HG02610 (cell line): ENCODE measurements around the gene DLG2.
"Not testable (repeated sequence)": the region's sequence is repeated elsewhere in the genome, so short reads cannot be mapped to it uniquely, and the experiment has no call there.

ENCODE experiments used
- ATAC-seq: cut with Tn5 transposase; IDR thresholded peaks from one replicate; pipeline ENCODE4 v1.9.1; 2021; ENCODE audit warnings: mild to moderate bottlenecking, moderate library complexity; ENCODE audit not compliant: unreplicated experiment

DLG2 gene

DNA sequence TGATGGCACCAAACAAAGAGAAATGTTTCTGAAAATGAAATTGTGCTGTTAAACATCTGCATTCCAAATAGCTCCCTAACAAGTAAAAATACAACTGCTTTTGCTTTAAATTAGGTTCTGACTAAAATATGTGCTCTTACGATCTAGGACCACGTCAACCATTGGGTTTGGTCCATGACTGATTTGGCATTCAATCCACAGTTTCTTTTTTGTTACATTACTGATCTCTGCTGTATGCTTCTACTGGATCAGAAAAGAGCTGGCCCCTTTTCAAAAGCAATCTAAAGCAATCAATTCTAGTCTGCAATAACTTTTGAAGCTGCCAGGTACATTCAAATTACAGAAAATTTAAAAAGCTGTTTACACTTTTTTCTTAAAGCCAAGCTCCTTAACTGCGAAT lies 1293.9 kb downstream of the DLG2 start:
- ATAC-seq, result no peak

DNA sequence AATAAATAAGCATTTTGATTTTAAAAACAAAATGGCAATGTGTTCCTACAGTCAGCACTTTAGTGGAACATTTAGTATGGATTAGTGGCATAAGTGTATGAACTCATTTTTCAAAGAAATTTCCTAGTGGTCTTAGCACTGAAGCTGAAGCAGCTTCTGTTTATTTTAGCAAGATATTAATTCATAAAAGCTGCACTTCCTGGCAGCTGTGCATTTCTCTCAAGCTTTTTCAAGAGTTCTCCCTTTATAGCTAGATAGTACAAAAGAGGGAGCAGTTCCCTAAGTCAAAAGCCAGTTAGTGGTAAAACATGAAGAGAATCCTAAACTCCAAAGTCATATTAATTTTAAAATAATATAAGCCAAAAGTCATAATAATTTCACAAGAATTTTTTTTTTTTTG lies 1304.9 kb downstream of the DLG2 start:
- ATAC-seq, result no peak

DNA sequence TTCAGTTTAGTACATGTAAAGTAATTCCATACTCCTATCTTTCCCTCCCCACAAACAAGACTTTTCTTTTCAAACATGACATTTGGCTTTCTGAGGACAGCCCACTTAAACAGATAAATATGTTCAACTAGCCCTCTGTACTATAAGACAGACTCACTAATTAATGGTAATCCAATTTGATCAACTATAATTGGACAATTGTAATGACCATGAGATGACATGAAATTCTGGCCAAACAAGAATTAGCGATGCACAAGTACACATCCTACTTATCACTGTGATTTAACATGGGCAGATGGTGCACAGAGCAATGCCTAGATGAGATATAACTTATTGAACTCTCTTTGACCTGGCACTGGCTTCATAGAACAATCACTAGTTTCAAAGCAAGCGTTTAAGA lies 1307.3 kb downstream of the DLG2 start:
- no peak for ATAC-seq

DNA sequence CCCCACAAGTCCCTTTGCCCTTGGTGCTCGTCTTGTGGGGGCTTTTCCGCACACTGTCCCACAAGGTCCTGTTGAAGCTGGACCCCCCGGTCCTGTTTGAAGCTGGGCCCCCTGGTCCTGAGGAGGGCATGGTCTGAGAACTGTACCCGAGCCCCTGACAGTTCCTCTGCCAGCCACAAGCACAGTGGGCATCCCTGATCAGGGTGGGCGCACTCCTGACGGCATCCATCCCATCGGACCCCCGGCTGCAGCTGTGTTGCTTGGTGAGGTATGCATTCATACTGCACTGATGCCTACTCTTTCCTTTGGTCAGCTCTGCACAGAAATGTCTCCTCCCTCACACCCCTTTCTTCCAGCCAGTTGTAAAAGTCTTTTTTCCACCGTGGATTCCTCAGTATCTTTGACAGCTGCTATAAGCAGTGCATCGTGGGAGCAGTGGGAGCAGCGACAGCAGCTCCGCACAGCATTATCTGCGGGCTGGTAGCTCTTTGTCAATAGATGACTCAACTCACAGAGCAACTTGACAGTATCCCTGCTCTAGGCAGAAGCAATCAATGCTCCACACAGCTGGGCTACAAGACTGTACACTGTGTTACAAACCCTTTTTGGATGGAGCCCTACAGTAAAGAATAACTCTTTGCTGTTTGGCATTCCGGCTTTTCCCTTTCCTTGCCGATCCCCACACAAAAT lies 1310.1 kb downstream of the DLG2 start:
- no peak for ATAC-seq

DNA sequence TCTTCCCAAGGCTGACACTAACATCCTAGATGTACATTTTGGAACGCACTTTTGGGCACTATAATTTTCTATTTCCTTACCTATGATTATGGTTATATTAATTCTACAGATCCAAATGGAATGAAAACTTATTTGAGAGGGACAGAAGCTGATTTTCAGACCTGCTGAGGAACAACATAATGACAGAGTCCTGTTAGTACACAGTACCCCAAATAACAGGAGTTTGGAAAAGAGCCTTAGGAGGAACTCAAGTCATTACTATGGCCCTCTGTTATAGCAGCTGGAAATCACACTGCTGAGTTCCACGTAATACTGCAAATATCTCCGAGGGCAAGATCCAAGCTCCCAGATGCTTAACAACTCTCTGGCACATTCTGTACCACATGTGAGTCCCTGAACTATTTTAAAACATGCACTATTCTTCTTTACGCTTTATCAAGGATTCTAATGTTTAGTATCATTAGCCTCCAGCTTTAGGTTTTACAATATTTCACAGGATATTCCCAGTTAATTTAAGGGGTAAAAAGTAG lies 1313.2 kb downstream of the DLG2 start:
- no peak for ATAC-seq

DNA sequence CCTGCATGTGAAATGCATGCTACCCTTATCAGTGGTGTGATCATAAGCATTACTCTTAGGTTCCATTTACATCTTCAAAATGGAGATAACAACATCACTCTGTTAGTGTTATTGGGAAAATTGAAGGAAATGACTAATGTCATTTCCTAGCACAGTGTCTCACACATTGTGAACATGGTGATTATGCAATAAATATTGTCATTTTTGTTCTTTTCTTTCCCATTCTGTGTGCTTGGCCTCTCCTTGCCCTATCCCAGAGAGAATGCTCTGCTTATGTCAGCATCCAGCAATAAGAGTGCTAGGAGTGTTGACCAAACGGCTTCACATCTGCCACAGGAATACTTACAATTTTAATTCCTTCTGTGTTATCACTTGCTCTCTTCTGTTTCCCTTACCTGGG lies 1316.9 kb downstream of the DLG2 start:
- ATAC-seq, result no peak

DNA sequence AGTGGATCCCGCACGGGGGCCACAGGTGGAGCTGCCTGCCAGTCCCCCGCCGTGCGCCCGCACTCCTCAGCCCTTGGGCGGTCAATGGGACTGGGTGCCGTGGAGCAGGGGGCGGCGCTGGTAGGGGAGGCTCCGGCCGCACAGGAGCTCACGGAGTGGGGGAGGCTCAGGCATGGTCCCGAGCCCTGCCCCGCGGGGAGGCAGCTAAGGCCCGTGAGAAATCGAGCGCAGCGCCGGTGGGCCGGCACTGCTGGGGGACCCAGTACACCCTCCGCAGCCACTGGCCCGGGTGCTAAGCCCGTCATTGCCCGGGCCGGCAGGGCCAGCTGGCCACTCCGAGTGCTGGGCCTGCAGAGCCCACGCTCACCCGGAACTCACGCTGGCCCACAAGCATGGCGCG lies 1318.7 kb downstream of the DLG2 start:
- not testable (repeated sequence) for ATAC-seq

DNA sequence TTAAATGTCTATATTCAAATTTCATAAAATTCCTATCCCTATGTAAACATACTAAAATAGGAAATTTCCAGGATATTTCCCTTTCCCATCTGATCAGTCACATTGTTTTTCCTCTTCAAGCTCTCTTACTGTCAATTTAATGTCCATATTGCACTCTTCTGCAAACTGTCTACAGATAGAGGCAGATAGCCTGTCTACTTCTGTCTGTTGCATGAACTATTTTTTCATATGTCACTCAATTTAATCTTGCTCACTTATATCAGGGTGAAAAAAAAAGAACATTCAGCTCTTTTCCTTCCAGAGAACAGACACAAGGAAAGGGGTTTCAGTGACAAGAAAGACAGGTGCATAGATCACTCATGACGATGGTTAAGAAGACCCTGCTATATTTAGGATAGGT lies 1327.1 kb downstream of the DLG2 start:
- no peak for ATAC-seq

DNA sequence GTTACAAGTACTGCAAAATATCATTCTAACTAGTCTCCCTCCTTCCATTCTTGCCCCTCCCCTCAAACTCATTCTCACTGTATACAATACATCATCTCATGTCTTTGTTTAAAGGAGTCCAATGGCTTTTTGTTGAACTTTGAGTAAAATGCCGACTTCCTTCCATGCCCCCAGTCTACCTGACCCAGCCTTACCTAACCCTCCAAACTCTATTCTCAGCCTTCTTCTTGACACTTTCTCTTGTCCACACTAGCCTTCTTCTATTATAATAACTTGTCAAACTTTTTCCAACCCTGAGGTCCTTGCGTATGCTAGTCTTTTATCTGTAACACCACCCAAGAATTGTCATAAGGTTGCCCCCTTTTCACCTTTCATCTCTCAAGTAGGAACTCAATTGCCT lies 1329.6 kb downstream of the DLG2 start:
- no peak for ATAC-seq

DNA sequence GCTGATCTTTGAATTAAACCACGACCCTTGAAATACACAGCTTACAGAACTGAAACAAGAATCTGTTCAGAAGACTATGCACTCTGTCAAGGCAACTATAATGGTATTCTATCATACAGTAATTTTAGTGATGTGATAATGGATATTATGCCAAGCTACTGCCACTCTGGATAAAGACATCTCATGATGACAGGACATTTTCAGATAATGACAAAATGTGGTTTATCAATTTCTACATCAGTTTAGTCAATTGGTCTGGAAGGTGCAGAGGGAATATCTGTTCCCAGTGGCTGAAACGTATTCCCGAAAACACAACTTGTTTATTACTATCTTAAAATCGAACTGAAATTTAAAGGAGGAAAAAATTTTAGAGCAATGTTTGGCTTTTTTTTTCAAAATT lies 1331.3 kb downstream of the DLG2 start:
- no peak for ATAC-seq

DNA sequence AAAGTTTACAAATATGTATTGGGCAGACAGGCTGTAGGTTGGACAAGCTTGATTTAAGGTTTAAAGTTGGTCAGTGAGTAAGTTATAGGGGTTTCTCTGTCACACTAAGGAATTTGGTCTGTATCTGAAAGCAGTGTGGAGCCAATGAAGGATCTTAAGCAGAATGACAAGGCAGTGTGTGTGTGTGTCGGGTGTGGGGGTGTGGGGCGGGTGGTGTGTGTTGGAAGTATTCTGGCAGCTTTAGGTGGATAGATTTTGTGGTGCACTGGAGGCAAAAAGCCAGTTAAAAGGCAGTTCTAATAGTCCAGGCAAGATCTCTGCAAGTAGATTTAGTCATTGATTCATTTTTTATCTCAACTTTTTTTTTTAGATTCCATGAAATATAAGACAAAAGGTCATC lies 1334.2 kb downstream of the DLG2 start:
- ATAC-seq, result no peak

DNA sequence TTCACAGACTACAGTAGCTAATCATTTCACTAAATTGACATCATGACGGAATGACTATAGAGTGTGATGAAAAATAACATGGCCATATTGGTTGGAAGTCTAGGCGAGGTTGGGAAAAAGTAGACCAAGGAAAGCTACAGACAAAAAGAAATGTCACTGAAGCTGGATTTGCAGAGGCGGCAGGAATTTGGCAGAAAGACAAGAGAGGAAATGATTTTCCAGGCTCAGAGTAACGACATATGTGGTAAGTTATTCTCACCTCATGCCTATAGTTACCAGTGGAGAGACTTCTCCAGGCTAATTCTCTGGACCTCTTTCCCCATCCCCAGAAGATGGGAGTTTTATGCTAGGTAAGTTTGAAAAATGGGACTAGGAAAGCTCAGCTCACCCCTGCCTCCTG lies 1335.1 kb downstream of the DLG2 start:
- no peak for ATAC-seq

DNA sequence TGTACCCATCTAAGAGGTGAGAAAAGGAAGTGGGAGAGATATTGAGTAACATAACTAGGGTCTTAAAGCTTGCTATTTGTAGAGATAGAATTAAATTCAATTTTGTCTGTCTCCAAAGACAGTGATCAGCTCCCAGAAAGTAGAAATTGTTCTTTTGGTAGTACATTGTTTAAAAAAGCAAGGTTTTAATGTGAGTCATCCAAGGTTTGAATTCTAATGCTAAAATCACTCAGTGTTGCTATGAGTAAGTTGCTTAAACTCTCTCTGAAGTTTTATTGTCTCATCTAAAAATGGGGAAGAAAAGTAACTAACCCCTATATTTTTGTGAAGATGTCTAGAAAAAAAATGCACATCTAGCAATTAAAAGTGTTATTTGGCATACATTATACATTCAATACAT lies 1336.5 kb downstream of the DLG2 start:
- ATAC-seq, result no peak

DNA sequence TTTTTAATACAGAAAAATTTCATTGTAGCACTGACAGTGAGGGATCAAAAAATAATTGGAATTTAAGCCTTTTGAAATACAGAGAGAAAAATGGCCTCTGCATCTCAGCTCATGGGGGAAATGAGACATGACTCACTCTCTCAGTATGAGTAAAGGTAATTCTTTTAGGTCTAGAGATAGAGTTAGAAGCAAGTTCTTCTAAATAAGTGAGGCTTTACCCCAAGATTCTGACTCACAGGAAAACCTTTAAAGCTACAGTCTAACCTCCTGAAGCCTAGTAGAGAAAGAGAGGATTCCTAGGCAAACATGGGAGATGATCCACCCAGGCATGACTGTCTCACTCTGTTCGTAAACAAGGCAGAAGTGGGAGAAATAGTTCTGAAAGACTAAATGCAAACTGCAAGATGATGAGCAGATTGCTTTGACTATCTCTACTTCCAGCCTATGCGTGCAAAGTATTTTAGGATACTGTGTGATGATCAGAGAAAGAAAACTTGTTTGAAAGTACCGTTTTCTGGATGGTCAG lies 1337.7 kb downstream of the DLG2 start:
- ATAC-seq, result peak; percentile 99

DNA sequence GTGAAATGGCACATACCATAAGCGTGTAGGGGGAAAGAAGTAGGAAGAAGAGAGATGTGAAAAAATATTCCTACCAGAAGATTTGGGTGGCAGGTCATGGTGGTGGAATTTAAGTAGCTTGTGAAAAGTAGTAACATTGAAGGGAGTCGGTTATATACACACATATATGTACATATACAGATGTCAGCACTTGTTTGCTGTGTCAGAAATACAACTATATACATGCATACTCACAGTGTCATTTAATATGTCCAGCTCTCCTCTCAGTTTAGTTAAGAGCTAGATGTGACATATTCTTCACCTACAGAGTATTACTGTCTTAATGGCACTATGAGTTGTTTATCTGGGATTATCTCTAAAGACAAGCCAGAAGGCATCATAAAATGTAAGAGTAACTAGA lies 1353.6 kb downstream of the DLG2 start:
- no peak for ATAC-seq

DNA sequence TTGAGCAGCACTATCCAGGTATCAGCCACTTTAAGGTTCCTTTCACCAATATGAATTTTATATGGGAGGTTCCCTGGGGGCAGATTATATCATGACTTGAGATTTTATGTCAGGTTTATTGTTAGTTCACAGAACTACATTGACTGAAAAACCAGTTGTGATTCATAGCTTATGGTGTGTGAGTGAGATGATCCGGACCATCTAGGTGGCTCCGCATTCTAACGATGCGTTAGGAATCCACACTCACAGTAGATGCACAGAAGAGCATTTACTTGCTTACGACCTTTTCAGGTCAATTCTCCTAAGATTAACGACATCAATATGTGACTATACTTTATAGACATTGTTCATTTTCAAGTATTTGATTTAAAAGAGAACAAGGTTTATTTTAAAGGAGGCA lies 1356.7 kb downstream of the DLG2 start:
- no peak for ATAC-seq

DNA sequence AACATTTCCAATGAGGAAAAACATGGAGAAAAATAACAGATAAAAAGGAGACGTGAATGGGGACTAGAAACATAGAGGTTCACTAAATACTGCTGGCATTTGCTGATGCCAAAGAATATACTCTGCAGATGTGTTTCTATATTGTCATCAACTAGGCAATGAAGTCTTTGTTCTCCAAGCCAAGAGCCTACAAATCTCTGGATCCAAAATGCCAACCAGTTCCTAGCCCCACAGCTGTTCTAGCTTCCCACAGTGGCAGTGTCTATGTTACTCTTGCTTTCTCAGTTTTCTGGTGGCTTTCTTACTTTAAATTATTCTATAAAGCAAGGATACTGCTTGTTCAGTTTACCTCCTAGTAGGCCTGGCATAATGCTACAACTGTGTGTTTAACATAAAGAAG lies 1363.1 kb downstream of the DLG2 start:
- no peak for ATAC-seq

DNA sequence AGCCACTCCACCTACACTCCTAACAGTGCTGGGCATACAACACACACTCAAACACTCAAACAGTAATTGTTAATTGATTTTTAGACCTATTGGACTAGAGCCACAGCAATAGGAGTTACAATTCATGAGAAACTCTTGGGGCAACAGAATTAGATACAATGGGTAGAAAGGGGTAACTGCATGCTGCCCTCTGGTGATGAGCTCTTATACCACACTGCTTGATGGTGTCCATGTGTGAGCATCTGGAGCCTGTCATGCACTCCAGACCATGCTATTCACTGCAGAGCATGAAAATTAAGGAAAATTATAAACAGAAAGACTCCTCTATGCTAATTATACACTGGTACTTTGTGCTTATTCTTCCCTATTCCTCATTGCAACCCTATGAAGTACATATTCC lies 1365.4 kb downstream of the DLG2 start:
- no peak for ATAC-seq

DNA sequence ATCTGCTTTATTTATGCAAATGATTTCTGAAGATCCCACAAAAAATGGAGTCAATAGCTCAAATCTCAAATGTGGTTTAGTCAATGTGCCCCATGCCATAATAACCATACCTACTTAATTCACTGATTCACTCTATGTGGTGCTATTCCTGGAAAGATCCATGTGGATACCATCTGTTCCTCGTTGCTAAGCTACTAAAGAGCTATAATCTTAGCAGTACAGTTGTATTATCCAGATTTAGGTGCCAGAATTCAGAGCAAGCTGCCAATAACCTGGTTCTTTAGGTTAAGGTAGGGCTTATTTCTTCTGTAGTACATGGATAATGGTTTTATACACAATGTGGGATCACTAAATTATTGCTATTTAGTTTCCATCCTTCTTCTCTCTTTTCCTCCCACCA lies 1366.3 kb downstream of the DLG2 start:
- no peak for ATAC-seq

DNA sequence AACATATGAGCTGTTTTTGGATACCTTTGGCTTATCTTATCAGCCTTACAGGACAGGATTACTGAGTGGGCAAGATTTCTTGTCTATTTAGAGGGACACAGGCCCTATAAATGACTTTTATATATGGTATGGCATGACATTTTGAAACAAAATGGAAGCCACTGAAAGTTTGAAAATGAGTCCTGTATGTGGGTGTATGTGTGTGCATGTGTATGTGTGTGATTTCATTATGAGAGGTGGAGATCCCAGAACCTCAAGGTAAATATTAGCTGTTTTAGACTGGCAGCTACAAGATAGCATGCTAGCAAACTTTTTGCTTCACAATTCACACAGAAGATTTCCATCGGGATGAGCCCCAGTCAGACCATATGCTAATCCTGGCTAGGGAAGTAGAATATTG lies 1370.5 kb downstream of the DLG2 start:
- ATAC-seq, result no peak

DNA sequence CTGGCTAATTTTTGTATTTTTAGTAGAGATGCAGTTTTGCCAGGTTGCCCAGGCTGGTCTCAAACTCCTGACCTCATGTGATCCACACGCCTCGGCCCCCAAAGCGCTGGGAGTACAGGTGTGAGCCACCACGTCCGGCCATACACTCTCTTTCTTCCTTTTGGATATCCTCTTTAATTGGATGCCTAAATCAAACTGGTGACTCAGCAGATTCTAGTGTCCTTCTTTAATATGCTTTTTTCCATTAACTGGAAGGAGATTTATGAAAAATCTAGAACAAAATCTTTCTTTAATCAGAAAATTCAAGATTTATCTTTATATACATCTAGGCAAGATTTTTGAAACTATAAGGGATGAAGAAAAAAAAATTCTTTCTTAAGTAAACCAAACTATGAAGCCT lies 1371.7 kb downstream of the DLG2 start:
- ATAC-seq, result no peak

DNA sequence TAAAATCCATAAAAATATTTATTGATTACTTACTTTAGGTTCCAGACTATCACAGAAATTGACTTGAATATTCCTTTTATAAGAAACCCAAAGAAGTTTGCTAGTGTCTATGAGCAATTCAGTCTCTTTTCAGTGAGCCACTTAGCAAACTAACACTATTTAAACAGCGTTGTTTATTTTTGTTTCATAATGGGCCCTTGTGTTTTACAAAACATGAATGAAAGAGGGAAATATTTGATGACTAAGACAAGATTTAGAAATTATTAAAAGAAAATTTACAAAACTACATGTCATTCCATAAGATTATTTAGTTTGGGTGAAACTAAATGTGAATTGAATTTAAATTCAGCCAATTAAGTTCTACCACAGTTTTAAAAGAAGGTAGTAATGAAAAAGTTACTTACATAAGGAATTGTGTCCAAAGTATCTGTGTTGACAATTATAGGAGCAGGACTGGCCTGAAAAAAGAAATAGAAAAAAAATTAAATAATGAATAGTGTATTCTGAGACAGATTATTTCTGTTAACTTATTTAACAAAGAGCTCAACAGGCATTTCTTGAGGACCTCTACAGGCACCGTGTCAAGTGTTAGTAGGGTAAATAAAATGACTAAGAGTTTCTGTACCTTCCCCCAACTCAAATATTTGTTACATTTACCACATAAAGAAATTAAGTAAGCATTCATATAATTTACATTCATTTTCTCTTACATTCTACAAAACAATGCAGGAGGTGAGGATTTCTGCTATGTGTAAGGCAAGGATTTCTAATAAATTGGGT lies 1376.1 kb downstream of the DLG2 start:
- ATAC-seq, result no peak
